ENCODE data around the gene DOCK2. TPM values are rescaled to one million over a fixed set of nuclear protein-coding genes. Genes with fewer than 3 reads are reported as not detected.

DOCK2 gene
- polyA plus RNA-seq, 2 of the 4 experiments (the other 2 are of a cell fraction) = 2.1 to 4.6 TPM

- H3K4me1 ChIP-seq = no peaks in the 10 kb centered on the region
- FAIRE-seq (no peak), ATAC-seq (no peak), DNase-seq (ENCODE audit: low read depth in 1 of 2, low spot score in 1 of 2) (no peak)
- no peak for TF ChIP-seq CTCF (IDR thresholded peaks at IDR 0.05)
- no peak for TF ChIP-seq NPAS2 (CRISPR knock-in tag; IDR thresholded peaks at IDR 0.05; ENCODE audit: borderline replicate concordance)
- no peak for TF ChIP-seq FOSB (CRISPR knock-in tag; IDR thresholded peaks at IDR 0.05)
- no peak for TF ChIP-seq CBX2 (IDR thresholded peaks at IDR 0.05; ENCODE audit: borderline replicate concordance, low read depth)
- no peak for TF ChIP-seq JUN (IDR thresholded peaks at IDR 0.05)
- TF ChIP-seq USF2 (IDR thresholded peaks at IDR 0.05) = no peak
- no peak for TF ChIP-seq TFCP2L1 (CRISPR knock-in tag; IDR thresholded peaks at IDR 0.05)
- TF ChIP-seq FOSL2 (IDR thresholded peaks at IDR 0.05) = no peak
- TF ChIP-seq FOSL2 (CRISPR knock-in tag; IDR thresholded peaks at IDR 0.05) = no peak
- no peak for TF ChIP-seq RNF2 (IDR thresholded peaks at IDR 0.05; ENCODE audit: borderline replicate concordance, low read depth)
- TF ChIP-seq KDM5A (IDR thresholded peaks at IDR 0.05) = no peak
- ChIA-PET CTCF (interaction anchor here (1.0 to 2.8 kb wide), 4 partner anchors 10 to 307 kb away, joined by 3 to 13 read pairs (median 4); partner anchors contain the start of gene INSYN2B), POLR2A (no interaction called here)
- WGBS (ENCODE audit: missing lambda C conversion rate) = 69% methylated on average over 6 of the region's 6 CpGs
- no peaks in the 10 kb centered on the region for H3K9me3 ChIP-seq
- H3K4me3 ChIP-seq = no peak overlapping the region
- H3K27ac ChIP-seq = no peak overlapping the region
- H3K4me2 ChIP-seq = no peak overlapping the region
Observed at GRCh38 chr5:170008376-170008775, 371.3 kb downstream of the DOCK2 start.

DNA sequence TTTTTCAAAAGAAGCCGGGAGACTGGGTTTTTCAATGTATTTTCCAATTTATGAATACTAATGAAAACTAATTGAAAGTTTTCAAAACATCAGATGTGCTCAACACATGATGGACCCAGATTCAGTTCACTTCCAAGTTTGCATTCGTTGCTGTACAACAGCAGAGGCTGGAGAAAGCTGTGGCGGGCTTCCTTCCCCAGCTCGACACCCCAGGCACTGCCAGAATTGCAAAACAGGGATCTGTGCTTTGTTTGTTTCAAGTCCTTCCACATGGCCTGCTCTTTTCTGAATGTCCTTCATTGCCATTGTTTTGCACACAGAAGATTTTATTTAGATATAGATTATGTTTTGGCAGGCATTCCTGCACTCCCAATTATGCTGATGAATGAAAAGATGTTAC lies 373.5 kb downstream of the DOCK2 start:
- Histone ChIP-seq H3K27ac (no peak overlapping the region), H3K4me1 (no peaks in the 10 kb centered on the region), H3K4me3 (no peak overlapping the region), H3K9me3 (no peaks in the 10 kb centered on the region), H3K4me2 (no peak overlapping the region)
- CTCF ChIA-PET = interaction anchor here (0.8 to 1.4 kb wide), 3 partner anchors 17 to 49 kb away, joined by 3 read pairs; partner anchors contain the start of gene INSYN2B
- POLR2A ChIA-PET = no interaction called here
- no peak for ATAC-seq
- WGBS (ENCODE audit: missing lambda C conversion rate) = 67% methylated on average over 4 of the region's 4 CpGs
- no peak for FAIRE-seq
- no peak for TF ChIP-seq POLR2AphosphoS2 (conservative IDR thresholded peaks at IDR 0.05; ENCODE audit: low read length)
- TF ChIP-seq CBX2 (IDR thresholded peaks at IDR 0.05; ENCODE audit: borderline replicate concordance, low read depth) = no peak
- TF ChIP-seq HOXB13 (CRISPR knock-in tag; IDR thresholded peaks at IDR 0.05; ENCODE audit: low read depth) = no peak
- TF ChIP-seq FOSL2 (IDR thresholded peaks at IDR 0.05) = no peak
- TF ChIP-seq FOSL2 (CRISPR knock-in tag; IDR thresholded peaks at IDR 0.05) = no peak
- TF ChIP-seq PHF8 (IDR thresholded peaks at IDR 0.05; ENCODE audit: borderline replicate concordance, low read depth) = no peak
- TF ChIP-seq ZC3H11A (IDR thresholded peaks at IDR 0.05) = no peak
- no peak for DNase-seq (ENCODE audit: low read depth in 1 of 2, low spot score in 1 of 2)

DNA sequence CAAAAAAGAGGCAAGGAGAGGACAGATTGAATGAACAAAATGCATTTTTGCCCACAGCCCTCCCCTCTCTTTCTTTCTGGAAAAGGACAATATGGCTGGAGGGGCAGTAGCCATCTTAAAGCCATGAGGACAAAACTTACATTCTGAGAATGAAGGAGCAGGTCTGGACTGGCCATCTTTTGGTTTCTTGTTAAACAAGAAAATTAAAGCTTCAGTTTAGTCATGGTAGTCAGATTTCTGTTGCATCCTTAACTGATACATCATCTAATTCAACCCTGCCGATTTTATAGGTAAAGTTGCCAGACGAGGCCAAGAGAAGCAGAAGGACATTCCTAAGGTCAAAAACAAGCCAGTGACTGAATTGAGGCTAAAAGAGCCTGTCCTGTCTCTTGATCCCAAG lies 374.7 kb downstream of the DOCK2 start:
- no peak overlapping the region for H3K4me3 ChIP-seq
- no peak for FAIRE-seq
- H3K4me1 ChIP-seq = no peaks in the 10 kb centered on the region
- no peak overlapping the region for H3K27ac ChIP-seq
- ATAC-seq = no peak
- no peaks in the 10 kb centered on the region for H3K9me3 ChIP-seq
- TF ChIP-seq CTCF (IDR thresholded peaks at IDR 0.05) (no peak), JUN (IDR thresholded peaks at IDR 0.05) (no peak), RARB (CRISPR knock-in tag; IDR thresholded peaks at IDR 0.05) (no peak), NPAS2 (CRISPR knock-in tag; IDR thresholded peaks at IDR 0.05; ENCODE audit: borderline replicate concordance) (no peak)
- TF ChIP-seq, protein P1, sequence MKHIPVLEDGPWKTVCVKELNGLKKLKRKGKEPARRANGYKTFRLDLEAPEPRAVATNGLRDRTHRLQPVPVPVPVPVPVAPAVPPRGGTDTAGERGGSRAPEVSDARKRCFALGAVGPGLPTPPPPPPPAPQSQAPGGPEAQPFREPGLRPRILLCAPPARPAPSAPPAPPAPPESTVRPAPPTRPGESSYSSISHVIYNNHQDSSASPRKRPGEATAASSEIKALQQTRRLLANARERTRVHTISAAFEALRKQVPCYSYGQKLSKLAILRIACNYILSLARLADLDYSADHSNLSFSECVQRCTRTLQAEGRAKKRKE (CRISPR knock-in tag; IDR thresholded peaks at IDR 0.05; ENCODE audit: low read depth) = no peak
- 21% methylated on average over 2 of the region's 2 CpGs for WGBS (ENCODE audit: missing lambda C conversion rate)
- DNase-seq (ENCODE audit: low read depth in 1 of 2, low spot score in 1 of 2) = no peak
- no peak overlapping the region for H3K4me2 ChIP-seq
- CTCF ChIA-PET = interaction anchor here (1.2 kb wide), 1 partner anchor 13 kb away, joined by 3 read pairs; no protein-coding TSS in a partner anchor
- POLR2A ChIA-PET = no interaction called here

Measured in A549 (cell line).